Liver (tissue), 9 donors: ENCODE data around the gene COX4I1. TPM values are rescaled to one million over a fixed set of nuclear protein-coding genes. Genes with fewer than 3 reads are reported as not detected.

ENCODE experiments used
- DNase-seq: peaks from one replicate; pipeline ENCODE4 v3.0.0-alpha.2; 2017; ENCODE audit warnings: low spot score
- H3K27ac ChIP-seq, 2 donors: one replicate each; pipeline ENCODE4 v1.7.0; 2013; ENCODE audit warnings: inconsistent platforms in 2 of 2, low read length in 2 of 2, control low read depth in 1 of 2, low read depth in 1 of 2, mild to moderate bottlenecking in 1 of 2
- H3K27me3 ChIP-seq, 4 donors: one replicate each; pipeline versions ENCODE4 v1.6.1 to v1.7.0; 2013; ENCODE audit warnings: low read length in 3 of 4, inconsistent platforms in 1 of 4, mild to moderate bottlenecking in 1 of 4, moderate library complexity in 1 of 4; ENCODE audit not compliant: control insufficient read depth in 4 of 4, insufficient read depth in 4 of 4
- H3K36me3 ChIP-seq, 4 donors: one replicate each; pipeline versions ENCODE4 v1.6.1 to v1.7.0; 2013; ENCODE audit warnings: low read length in 3 of 4, mild to moderate bottlenecking in 3 of 4, low read depth in 1 of 4, moderate library complexity in 1 of 4; ENCODE audit not compliant: control insufficient read depth in 4 of 4, insufficient read depth in 3 of 4
- H3K4me1 ChIP-seq, 4 donors: one replicate each; pipeline versions ENCODE4 v1.6.1 to v1.7.0; 2013; ENCODE audit warnings: low read length in 3 of 4, mild to moderate bottlenecking in 3 of 4, moderate library complexity in 1 of 4; ENCODE audit not compliant: control insufficient read depth in 4 of 4, insufficient read depth in 4 of 4
- H3K4me3 ChIP-seq, 3 donors: one replicate each; pipeline versions ENCODE4 v1.6.1 to v1.7.0; 2013; ENCODE audit warnings: low read length in 3 of 3, control low read depth in 1 of 3, low read depth in 1 of 3, mild to moderate bottlenecking in 1 of 3
- H3K9ac ChIP-seq, 2 donors: one replicate each; pipeline ENCODE4 v1.7.0; 2013; ENCODE audit warnings: low read length in 2 of 2, mild to moderate bottlenecking in 2 of 2, moderate library complexity in 2 of 2, control low read depth in 1 of 2, low read depth in 1 of 2
- H3K9me3 ChIP-seq, 4 donors: one replicate each; pipeline versions ENCODE4 v1.6.1 to v1.7.0; 2013; ENCODE audit warnings: low read length in 3 of 4; ENCODE audit not compliant: control insufficient read depth in 4 of 4
- EGR1 ChIP-seq, 2 donors: IDR thresholded peaks; 2 replicates each; pipeline ENCODE4 v1.6.1; 2016 to 2018; ENCODE audit warnings: antibody characterized with exemption in 2 of 2, low read depth in 2 of 2
- FOXA1 ChIP-seq: IDR thresholded peaks from 2 replicates; pipeline ENCODE4 v1.6.1; 2016; ENCODE audit warnings: antibody characterized with exemption
- FOXA2 ChIP-seq: IDR thresholded peaks from 2 replicates; pipeline ENCODE4 v1.6.1; 2016; ENCODE audit warnings: antibody characterized with exemption
- GABPA ChIP-seq, 2 donors: IDR thresholded peaks in 1 of 2; conservative IDR thresholded peaks in 1 of 2; 2 replicates each; pipeline ENCODE4 v1.6.1; 2016; ENCODE audit warnings: antibody characterized with exemption in 2 of 2, mild to moderate bottlenecking in 1 of 2, moderate library complexity in 1 of 2
- HNF4A ChIP-seq, 2 donors: conservative IDR thresholded peaks; 2 replicates each; pipeline ENCODE4 v1.6.1; 2016; ENCODE audit warnings: antibody characterized with exemption in 2 of 2, mild to moderate bottlenecking in 2 of 2
- HNF4G ChIP-seq: IDR thresholded peaks from 2 replicates; pipeline ENCODE4 v1.6.1; 2016; ENCODE audit warnings: antibody characterized with exemption
- JUND ChIP-seq, 2 donors: IDR thresholded peaks; 2 replicates each; pipeline ENCODE4 v1.6.1; 2016; ENCODE audit warnings: antibody characterized with exemption in 2 of 2
- NR2F2 ChIP-seq: IDR thresholded peaks from 2 replicates; pipeline ENCODE4 v1.6.1; 2016; ENCODE audit warnings: antibody characterized with exemption
- RAD21 ChIP-seq, 2 donors: IDR thresholded peaks; 2 replicates each; pipeline ENCODE4 v1.6.1; 2016; ENCODE audit warnings: antibody characterized with exemption in 2 of 2, mild to moderate bottlenecking in 2 of 2
- RXRA ChIP-seq, 2 donors: IDR thresholded peaks; 2 replicates each; pipeline ENCODE4 v1.6.1; 2017 to 2018; ENCODE audit warnings: antibody characterized with exemption in 2 of 2, mild to moderate bottlenecking in 1 of 2
- SP1 ChIP-seq: IDR thresholded peaks from 2 replicates; pipeline ENCODE4 v1.6.1; 2018; ENCODE audit warnings: antibody characterized with exemption, mild to moderate bottlenecking
- TAF1 ChIP-seq: conservative IDR thresholded peaks from 2 replicates; pipeline ENCODE4 v1.6.1; 2016; ENCODE audit warnings: antibody characterized with exemption, mild to moderate bottlenecking
- YY1 ChIP-seq: IDR thresholded peaks from 2 replicates; pipeline ENCODE4 v1.6.1; 2016; ENCODE audit warnings: antibody characterized with exemption, mild to moderate bottlenecking
- WGBS: extraction: QIAGEN DNeasy Blood & Tissue Kit; methylation state at CpG from one replicate; pipeline ENCODE4 v1.1.7; 2013; 5-methylcytosine and 5-hydroxymethylcytosine counted together
- polyA plus RNA-seq, 2 donors: library from polyadenylated mRNA; stranded (reverse) in 1 of 2; unstranded in 1 of 2; fragments of 200-250 nt in 1 of 2; fragments of >200 nt in 1 of 2; fragmentation: Nextera tagmentation in 1 of 2; extraction: Ambion mirVana in 1 of 2; gene quantifications; one replicate each; pipeline versions ENCODE4 v1.2.1 to v1.2.3, GENCODE V29; 2013 to 2015
- total RNA-seq, 2 donors: library from RNA; depleted of rRNA; stranded (reverse); fragments of >200 nt; gene quantifications; one replicate each; pipeline ENCODE4 v1.2.3, GENCODE V29; 2014
- TF ChIP-seq, protein P1 (sequence below): IDR thresholded peaks from 2 replicates; pipeline ENCODE4 v1.6.1; 2016; ENCODE audit warnings: antibody characterized with exemption, mild to moderate bottlenecking
- TF ChIP-seq, protein P2 (sequence below): IDR thresholded peaks from 2 replicates; pipeline ENCODE4 v1.6.1; 2016; ENCODE audit warnings: antibody characterized with exemption
- TF ChIP-seq, protein P3 (sequence below): IDR thresholded peaks from 2 replicates; pipeline ENCODE4 v1.6.1; 2016; ENCODE audit warnings: antibody characterized with exemption
- TF ChIP-seq, protein P4 (sequence below): IDR thresholded peaks from 2 replicates; pipeline ENCODE4 v1.6.1; 2016; ENCODE audit warnings: antibody characterized with exemption
- TF ChIP-seq, protein P5 (sequence below): fragments of 150-350 bp; IDR thresholded peaks from 2 replicates; pipeline ENCODE4 v1.5.1; 2017; ENCODE audit warnings: improper control_type of control experiment, low read depth, low read length; ENCODE audit not compliant: missing input control
- donor health status: healthy.
- donor health status: healthy.
- donor health status: healthy.
- donor health status: healthy.
- donor health status: healthy.

Gene COX4I1
- total and polyA plus RNA-seq, 4 donors: 186 to 576 (median 331) TPM

DNA sequence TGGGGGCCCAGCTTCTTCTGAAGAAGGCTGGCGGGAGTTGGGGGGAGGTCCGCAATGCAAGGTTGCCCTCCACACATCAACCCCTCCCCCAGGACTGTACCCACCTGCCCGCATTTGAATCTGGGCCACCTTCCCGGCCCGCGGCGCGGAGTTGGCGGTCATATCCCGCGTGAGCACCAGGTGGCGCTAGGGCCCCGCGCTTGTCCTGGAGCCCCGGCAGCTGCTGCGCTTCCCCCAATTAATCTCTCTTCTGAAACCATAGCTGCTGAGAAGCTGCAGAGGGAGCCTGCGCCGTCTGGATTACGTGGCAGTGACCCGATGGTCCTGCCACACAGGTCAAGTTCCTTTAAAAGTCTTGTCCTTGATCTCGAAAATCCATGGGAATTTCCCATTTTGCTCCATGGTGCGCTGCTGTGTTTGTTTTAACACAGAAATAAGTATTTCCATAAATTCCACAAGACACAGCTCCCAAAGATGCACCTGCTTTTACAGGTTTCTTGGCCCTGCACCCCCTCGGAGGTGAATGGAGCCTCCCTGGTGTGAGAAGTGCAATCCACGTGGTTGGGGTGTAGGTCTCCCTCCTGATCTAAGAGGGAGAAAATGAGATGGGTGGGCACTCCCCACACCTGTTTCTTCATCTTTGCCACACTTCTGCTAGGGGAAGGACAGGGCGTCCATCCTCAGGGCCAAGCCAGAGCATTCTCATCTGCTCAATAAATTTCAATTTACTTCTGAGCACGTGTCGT is 22.1 kb downstream of the COX4I1 start:
- Histone ChIP-seq H3K4me3 (no peak overlapping the region), H3K9ac (no peak overlapping the region), H3K27me3 (no peaks in the 10 kb centered on the region), H3K4me1 (peaks cover 0 to 7% (median 4%) of the 10 kb centered on the region in 4 donors), H3K9me3 (no peaks in the 10 kb centered on the region), H3K27ac (no peak overlapping the region), H3K36me3 (no peaks in the 10 kb centered on the region)
- no peak for TF ChIP-seq TAF1
- TF ChIP-seq RAD21 (IDR thresholded peaks at IDR 0.05): peak; percentile 100
- peak; percentile 50 to 73 for TF ChIP-seq RXRA (IDR thresholded peaks at IDR 0.05)
- TF ChIP-seq FOXA1: no peak
- TF ChIP-seq GABPA (IDR thresholded peaks at IDR 0.05 in 1 of 2, conservative IDR thresholded peaks at IDR 0.05 in 1 of 2): no peak
- TF ChIP-seq FOXA2: no peak
- TF ChIP-seq NR2F2: peak; percentile 29
- TF ChIP-seq HNF4A (conservative IDR thresholded peaks at IDR 0.05): peak; percentile 44 to 55
- TF ChIP-seq, protein P1, sequence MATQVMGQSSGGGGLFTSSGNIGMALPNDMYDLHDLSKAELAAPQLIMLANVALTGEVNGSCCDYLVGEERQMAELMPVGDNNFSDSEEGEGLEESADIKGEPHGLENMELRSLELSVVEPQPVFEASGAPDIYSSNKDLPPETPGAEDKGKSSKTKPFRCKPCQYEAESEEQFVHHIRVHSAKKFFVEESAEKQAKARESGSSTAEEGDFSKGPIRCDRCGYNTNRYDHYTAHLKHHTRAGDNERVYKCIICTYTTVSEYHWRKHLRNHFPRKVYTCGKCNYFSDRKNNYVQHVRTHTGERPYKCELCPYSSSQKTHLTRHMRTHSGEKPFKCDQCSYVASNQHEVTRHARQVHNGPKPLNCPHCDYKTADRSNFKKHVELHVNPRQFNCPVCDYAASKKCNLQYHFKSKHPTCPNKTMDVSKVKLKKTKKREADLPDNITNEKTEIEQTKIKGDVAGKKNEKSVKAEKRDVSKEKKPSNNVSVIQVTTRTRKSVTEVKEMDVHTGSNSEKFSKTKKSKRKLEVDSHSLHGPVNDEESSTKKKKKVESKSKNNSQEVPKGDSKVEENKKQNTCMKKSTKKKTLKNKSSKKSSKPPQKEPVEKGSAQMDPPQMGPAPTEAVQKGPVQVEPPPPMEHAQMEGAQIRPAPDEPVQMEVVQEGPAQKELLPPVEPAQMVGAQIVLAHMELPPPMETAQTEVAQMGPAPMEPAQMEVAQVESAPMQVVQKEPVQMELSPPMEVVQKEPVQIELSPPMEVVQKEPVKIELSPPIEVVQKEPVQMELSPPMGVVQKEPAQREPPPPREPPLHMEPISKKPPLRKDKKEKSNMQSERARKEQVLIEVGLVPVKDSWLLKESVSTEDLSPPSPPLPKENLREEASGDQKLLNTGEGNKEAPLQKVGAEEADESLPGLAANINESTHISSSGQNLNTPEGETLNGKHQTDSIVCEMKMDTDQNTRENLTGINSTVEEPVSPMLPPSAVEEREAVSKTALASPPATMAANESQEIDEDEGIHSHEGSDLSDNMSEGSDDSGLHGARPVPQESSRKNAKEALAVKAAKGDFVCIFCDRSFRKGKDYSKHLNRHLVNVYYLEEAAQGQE: no peak
- TF ChIP-seq, protein P2, sequence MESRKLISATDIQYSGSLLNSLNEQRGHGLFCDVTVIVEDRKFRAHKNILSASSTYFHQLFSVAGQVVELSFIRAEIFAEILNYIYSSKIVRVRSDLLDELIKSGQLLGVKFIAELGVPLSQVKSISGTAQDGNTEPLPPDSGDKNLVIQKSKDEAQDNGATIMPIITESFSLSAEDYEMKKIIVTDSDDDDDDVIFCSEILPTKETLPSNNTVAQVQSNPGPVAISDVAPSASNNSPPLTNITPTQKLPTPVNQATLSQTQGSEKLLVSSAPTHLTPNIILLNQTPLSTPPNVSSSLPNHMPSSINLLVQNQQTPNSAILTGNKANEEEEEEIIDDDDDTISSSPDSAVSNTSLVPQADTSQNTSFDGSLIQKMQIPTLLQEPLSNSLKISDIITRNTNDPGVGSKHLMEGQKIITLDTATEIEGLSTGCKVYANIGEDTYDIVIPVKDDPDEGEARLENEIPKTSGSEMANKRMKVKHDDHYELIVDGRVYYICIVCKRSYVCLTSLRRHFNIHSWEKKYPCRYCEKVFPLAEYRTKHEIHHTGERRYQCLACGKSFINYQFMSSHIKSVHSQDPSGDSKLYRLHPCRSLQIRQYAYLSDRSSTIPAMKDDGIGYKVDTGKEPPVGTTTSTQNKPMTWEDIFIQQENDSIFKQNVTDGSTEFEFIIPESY: no peak
- TF ChIP-seq, protein P3, sequence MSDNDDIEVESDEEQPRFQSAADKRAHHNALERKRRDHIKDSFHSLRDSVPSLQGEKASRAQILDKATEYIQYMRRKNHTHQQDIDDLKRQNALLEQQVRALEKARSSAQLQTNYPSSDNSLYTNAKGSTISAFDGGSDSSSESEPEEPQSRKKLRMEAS: no peak
- TF ChIP-seq, protein P4, sequence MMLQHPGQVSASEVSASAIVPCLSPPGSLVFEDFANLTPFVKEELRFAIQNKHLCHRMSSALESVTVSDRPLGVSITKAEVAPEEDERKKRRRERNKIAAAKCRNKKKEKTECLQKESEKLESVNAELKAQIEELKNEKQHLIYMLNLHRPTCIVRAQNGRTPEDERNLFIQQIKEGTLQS: no peak
- TF ChIP-seq, protein P5, sequence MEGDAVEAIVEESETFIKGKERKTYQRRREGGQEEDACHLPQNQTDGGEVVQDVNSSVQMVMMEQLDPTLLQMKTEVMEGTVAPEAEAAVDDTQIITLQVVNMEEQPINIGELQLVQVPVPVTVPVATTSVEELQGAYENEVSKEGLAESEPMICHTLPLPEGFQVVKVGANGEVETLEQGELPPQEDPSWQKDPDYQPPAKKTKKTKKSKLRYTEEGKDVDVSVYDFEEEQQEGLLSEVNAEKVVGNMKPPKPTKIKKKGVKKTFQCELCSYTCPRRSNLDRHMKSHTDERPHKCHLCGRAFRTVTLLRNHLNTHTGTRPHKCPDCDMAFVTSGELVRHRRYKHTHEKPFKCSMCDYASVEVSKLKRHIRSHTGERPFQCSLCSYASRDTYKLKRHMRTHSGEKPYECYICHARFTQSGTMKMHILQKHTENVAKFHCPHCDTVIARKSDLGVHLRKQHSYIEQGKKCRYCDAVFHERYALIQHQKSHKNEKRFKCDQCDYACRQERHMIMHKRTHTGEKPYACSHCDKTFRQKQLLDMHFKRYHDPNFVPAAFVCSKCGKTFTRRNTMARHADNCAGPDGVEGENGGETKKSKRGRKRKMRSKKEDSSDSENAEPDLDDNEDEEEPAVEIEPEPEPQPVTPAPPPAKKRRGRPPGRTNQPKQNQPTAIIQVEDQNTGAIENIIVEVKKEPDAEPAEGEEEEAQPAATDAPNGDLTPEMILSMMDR: peak; percentile 98
- no peak for TF ChIP-seq JUND (IDR thresholded peaks at IDR 0.05)
- no peak for TF ChIP-seq HNF4G
- no peak for TF ChIP-seq YY1
- TF ChIP-seq EGR1 (IDR thresholded peaks at IDR 0.05; ENCODE audit: low read depth in 2 of 2): no peak
- TF ChIP-seq SP1: no peak
- peak; percentile 85 for DNase-seq
- 14% methylated on average over 27 of the region's 27 CpGs for WGBS
